ENCODE results near the gene STX4.
A peak's percentile ranks its signal among the peaks of the same experiment; 100 is the strongest.

The STX4 gene

GRCh38 chr16:31032736-31033708 lies at the start of gene STX4:
Gene STX4 (plus strand): TSS chr16:31033558. CDS start chr16:31033806, 248 bp downstream.
- DNase-seq, result peak; percentile 98

GRCh38 chr16:30983898-30984610 lies 49.3 kb upstream of the STX4 start:
- DNase-seq, result no peak

GRCh38 chr16:30984669-30985400 lies 48.5 kb upstream of the STX4 start, which contains the start of gene HSD3B7:
Gene HSD3B7 (plus strand): TSS chr16:30985207. CDS start chr16:30985659, 452 bp downstream.
- DNase-seq, result peak; percentile 88

- DNase-seq, result no peak
Measured at GRCh38 chr16:30985401-30986128, 47.8 kb upstream of the STX4 start.

GRCh38 chr16:30986129-30986991 lies 47.0 kb upstream of the STX4 start:
- no peak for DNase-seq

- DNase-seq, result no peak
Measured at GRCh38 chr16:30987581-30988190, 45.7 kb upstream of the STX4 start.

GRCh38 chr16:30989469-30990047 lies 43.8 kb upstream of the STX4 start:
- no peak for DNase-seq

- DNase-seq, result no peak
Measured at GRCh38 chr16:30990105-30990504, 43.3 kb upstream of the STX4 start.

GRCh38 chr16:30991052-30991451 lies 42.3 kb upstream of the STX4 start:
- no peak for DNase-seq

GRCh38 chr16:30992276-30992780 lies 41.0 kb upstream of the STX4 start:
- no peak for DNase-seq

- DNase-seq, result no peak
Measured at GRCh38 chr16:30992931-30993816, 40.2 kb upstream of the STX4 start.

- no peak for DNase-seq
Measured at GRCh38 chr16:30995927-30996323, 37.4 kb upstream of the STX4 start.

- no peak for DNase-seq
Measured at GRCh38 chr16:30996324-30996984, 36.9 kb upstream of the STX4 start.

GRCh38 chr16:30996985-30997724 lies 36.2 kb upstream of the STX4 start:
- DNase-seq, result peak; percentile 87

GRCh38 chr16:30997725-30998711 lies 35.3 kb upstream of the STX4 start:
- no peak for DNase-seq

Data from stimulated activated CD4-positive, alpha-beta T cell treated with anti-CD3 and anti-CD28 coated beads, Interleukin-15, amount 100 ng/mL, for 24 hours (primary cell).